SJSA1 (cell line): ENCODE data around the gene TGDS. TPM values are rescaled to one million over a fixed set of nuclear protein-coding genes. Genes with fewer than 3 reads are reported as not detected.

Source experiments
- DNase-seq, 2 experiments: peaks; one replicate each; pipeline ENCODE4 v3.0.0-alpha.2; 2015 to 2020; ENCODE audit warnings: low spot score in 2 of 2, low read depth in 1 of 2
- H3K27ac ChIP-seq: fragments of 250-450 bp; sonication (Bioruptor Pico); 2 replicates; pipeline ENCODE4 v1.5.1; 2020; ENCODE audit warnings: mild to moderate bottlenecking, moderate library complexity
- H3K27me3 ChIP-seq: fragments of 250-450 bp; sonication (Bioruptor Pico); replicated peaks from 2 replicates; pipeline ENCODE4 v1.5.1; 2020; ENCODE audit warnings: mild to moderate bottlenecking, moderate library complexity
- H3K36me3 ChIP-seq: fragments of 250-450 bp; sonication (Bioruptor Pico); 2 replicates; pipeline ENCODE4 v1.5.1; 2020; ENCODE audit warnings: mild to moderate bottlenecking
- H3K4me1 ChIP-seq: fragments of 250-450 bp; sonication (Bioruptor Pico); replicated peaks from 2 replicates; pipeline ENCODE4 v1.6.1; 2021; ENCODE audit warnings: mild to moderate bottlenecking
- H3K4me3 ChIP-seq: fragments of 250-450 bp; sonication (Bioruptor Pico); 2 replicates; pipeline ENCODE4 v1.5.1; 2020; ENCODE audit warnings: mild to moderate bottlenecking
- H3K9me3 ChIP-seq: fragments of 250-450 bp; sonication (Bioruptor Pico); replicated peaks from 2 replicates; pipeline ENCODE4 v1.5.1; 2020; ENCODE audit warnings: mild to moderate bottlenecking
- total RNA-seq: library from RNA; depleted of rRNA; stranded (reverse); fragments of >200 nt; shearing (Covaris generic); gene quantifications from 2 replicates; pipeline ENCODE4 v1.2.3, GENCODE V29; 2014

TGDS gene
- total RNA-seq, 1 experiment from 2014 or later = 12.1 TPM

GRCh38 chr13:94553766-94554165 lies 42.2 kb downstream of the TGDS start:
- H3K27ac ChIP-seq = no peak overlapping the region
- H3K36me3 ChIP-seq = no peaks in the 10 kb centered on the region
- no peak for DNase-seq
- no peak overlapping the region for H3K4me3 ChIP-seq
- no peaks in the 10 kb centered on the region for H3K9me3 ChIP-seq
- H3K27me3 ChIP-seq = no peaks in the 10 kb centered on the region
- no peaks in the 10 kb centered on the region for H3K4me1 ChIP-seq

GRCh38 chr13:94552095-94552494 lies 43.9 kb downstream of the TGDS start:
- no peak overlapping the region for H3K27ac ChIP-seq

GRCh38 chr13:94550062-94550738 lies 45.8 kb downstream of the TGDS start:
- Histone ChIP-seq H3K27ac (no peak overlapping the region), H3K4me3 (peak overlapping the region; percentile 49), H3K4me1 (0 out of 2 replicates have a peak, but pooled peaks cover 5% of the 10 kb centered on the region), H3K36me3 (no peaks in the 10 kb centered on the region), H3K9me3 (no peaks in the 10 kb centered on the region), H3K27me3 (no peaks in the 10 kb centered on the region)
- DNase-seq = no peak

More at GRCh38 chr13:94552095-94552494, 43.9 kb downstream of the TGDS start:
- H3K4me1 ChIP-seq = 0 out of 2 replicates have a peak, but pooled peaks cover 5% of the 10 kb centered on the region
- no peak overlapping the region for H3K4me3 ChIP-seq
- H3K27me3 ChIP-seq = no peaks in the 10 kb centered on the region
- no peaks in the 10 kb centered on the region for H3K36me3 ChIP-seq
- no peaks in the 10 kb centered on the region for H3K9me3 ChIP-seq
- no peak for DNase-seq

GRCh38 chr13:94549232-94550061 lies 46.5 kb downstream of the TGDS start:
- DNase-seq = peak; percentile 94 to 97
- H3K27ac ChIP-seq = peak overlapping the region; percentile 34
- 0 out of 2 replicates have a peak, but pooled peaks cover 5% of the 10 kb centered on the region for H3K4me1 ChIP-seq
- H3K9me3 ChIP-seq = no peaks in the 10 kb centered on the region
- no peaks in the 10 kb centered on the region for H3K36me3 ChIP-seq
- H3K27me3 ChIP-seq = no peaks in the 10 kb centered on the region
- H3K4me3 ChIP-seq = peak overlapping the region; percentile 49

GRCh38 chr13:94548821-94549231 lies 47.1 kb downstream of the TGDS start:
- DNase-seq = no peak
- H3K36me3 ChIP-seq = no peaks in the 10 kb centered on the region
- H3K27ac ChIP-seq = peak overlapping the region; percentile 34
- peak overlapping the region; percentile 49 for H3K4me3 ChIP-seq
- H3K27me3 ChIP-seq = no peaks in the 10 kb centered on the region
- 0 out of 2 replicates have a peak, but pooled peaks cover 5% of the 10 kb centered on the region for H3K4me1 ChIP-seq
- no peaks in the 10 kb centered on the region for H3K9me3 ChIP-seq

- Histone ChIP-seq H3K9me3 (no peaks in the 10 kb centered on the region), H3K36me3 (no peaks in the 10 kb centered on the region), H3K27me3 (no peaks in the 10 kb centered on the region), H3K4me1 (0 out of 2 replicates have a peak, but pooled peaks cover 5% of the 10 kb centered on the region), H3K4me3 (peak overlapping the region; percentile 49), H3K27ac (no peak overlapping the region)
- no peak for DNase-seq
Observed at GRCh38 chr13:94548382-94548781, 47.6 kb downstream of the TGDS start.

GRCh38 chr13:94546061-94546839 lies 49.7 kb downstream of the TGDS start:
- H3K9me3 ChIP-seq = no peaks in the 10 kb centered on the region
- 0 out of 2 replicates have a peak, but pooled peaks cover 5% of the 10 kb centered on the region for H3K4me1 ChIP-seq
- no peak overlapping the region for H3K27ac ChIP-seq
- H3K4me3 ChIP-seq = no peak overlapping the region
- no peaks in the 10 kb centered on the region for H3K27me3 ChIP-seq
- no peaks in the 10 kb centered on the region for H3K36me3 ChIP-seq
- no peak for DNase-seq

- no peak for DNase-seq
- H3K4me3 ChIP-seq = no peak overlapping the region
- H3K9me3 ChIP-seq = no peaks in the 10 kb centered on the region
- no peak overlapping the region for H3K27ac ChIP-seq
- H3K27me3 ChIP-seq = 0 out of 2 replicates have a peak, but pooled peaks cover 5% of the 10 kb centered on the region
- H3K4me1 ChIP-seq = 0 out of 2 replicates have a peak, but pooled peaks cover 5% of the 10 kb centered on the region
- H3K36me3 ChIP-seq = no peaks in the 10 kb centered on the region
Observed at GRCh38 chr13:94544922-94545321, 51.0 kb downstream of the TGDS start.

GRCh38 chr13:94542917-94543316 lies 53.0 kb downstream of the TGDS start:
- Histone ChIP-seq H3K4me1 (no peaks in the 10 kb centered on the region), H3K27me3 (0 out of 2 replicates have a peak, but pooled peaks cover 5% of the 10 kb centered on the region), H3K27ac (no peak overlapping the region), H3K9me3 (no peaks in the 10 kb centered on the region), H3K4me3 (no peak overlapping the region), H3K36me3 (no peaks in the 10 kb centered on the region)
- DNase-seq = no peak

GRCh38 chr13:94537740-94538630 lies 58.0 kb downstream of the TGDS start:
- no peaks in the 10 kb centered on the region for H3K36me3 ChIP-seq
- H3K4me3 ChIP-seq = no peak overlapping the region
- no peaks in the 10 kb centered on the region for H3K9me3 ChIP-seq
- no peaks in the 10 kb centered on the region for H3K4me1 ChIP-seq
- 0 out of 2 replicates have a peak, but pooled peaks cover 5% of the 10 kb centered on the region for H3K27me3 ChIP-seq
- no peak for DNase-seq
- no peak overlapping the region for H3K27ac ChIP-seq

- H3K4me3 ChIP-seq = no peak overlapping the region
- no peak overlapping the region for H3K27ac ChIP-seq
- H3K9me3 ChIP-seq = no peaks in the 10 kb centered on the region
- H3K4me1 ChIP-seq = no peaks in the 10 kb centered on the region
- no peak for DNase-seq
- H3K27me3 ChIP-seq = 0 out of 2 replicates have a peak, but pooled peaks cover 5% of the 10 kb centered on the region
- no peaks in the 10 kb centered on the region for H3K36me3 ChIP-seq
Observed at GRCh38 chr13:94535775-94536174, 60.2 kb downstream of the TGDS start.

GRCh38 chr13:94535231-94535630 lies 60.7 kb downstream of the TGDS start:
- no peak overlapping the region for H3K4me3 ChIP-seq
- 0 out of 2 replicates have a peak, but pooled peaks cover 3% of the 10 kb centered on the region for H3K27me3 ChIP-seq
- no peak overlapping the region for H3K27ac ChIP-seq
- H3K9me3 ChIP-seq = no peaks in the 10 kb centered on the region
- no peaks in the 10 kb centered on the region for H3K4me1 ChIP-seq
- no peak for DNase-seq
- no peaks in the 10 kb centered on the region for H3K36me3 ChIP-seq
